ENCODE data around the gene FBLN7. TPM values are rescaled to one million over a fixed set of nuclear protein-coding genes. Genes with fewer than 3 reads are reported as not detected.

Gene FBLN7
- total and polyA plus RNA-seq, 4 donors: 0.60 to 2.4 (median 1.9) TPM

DNA sequence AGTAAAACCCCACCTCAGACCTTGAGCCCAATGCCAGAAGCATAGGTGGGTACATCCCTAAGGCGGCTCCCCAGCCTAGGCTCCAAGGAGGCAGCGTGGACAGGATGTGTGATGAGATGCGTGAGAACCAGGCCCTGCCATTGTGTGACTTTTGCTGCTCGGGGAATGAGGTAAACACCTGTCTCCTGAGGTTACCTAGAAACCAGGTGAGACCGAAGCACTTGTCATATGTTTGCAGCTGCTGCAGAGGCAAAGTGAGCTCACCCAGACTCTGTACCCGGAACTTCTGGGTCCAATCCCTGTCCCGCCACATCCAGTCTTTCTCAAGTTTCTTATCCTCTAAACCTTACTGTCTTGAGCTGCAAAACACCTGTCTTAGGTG lies 3.4 kb downstream of the FBLN7 start:
- TF ChIP-seq NR2F2 (IDR thresholded peaks at IDR 0.05) (no peak), RXRA (IDR thresholded peaks at IDR 0.05) (no peak), CTCF (IDR thresholded peaks at IDR 0.05; ENCODE audit: low read depth, low read length, missing input control) (no peak), HNF4A (conservative IDR thresholded peaks at IDR 0.05) (no peak)
- Histone ChIP-seq H3K9ac (ENCODE audit: low read depth in 1 of 2, low read length in 2 of 2) (no peak overlapping the region), H3K9me3 (ENCODE audit: control insufficient read depth in 4 of 4, low read length in 3 of 4) (no peaks in the 10 kb centered on the region), H3K27ac (ENCODE audit: low read depth in 1 of 2, low read length in 2 of 2) (no peak overlapping the region), H3K4me3 (ENCODE audit: low read depth in 1 of 3, low read length in 3 of 3) (no peak overlapping the region), H3K4me1 (ENCODE audit: control insufficient read depth in 4 of 4, insufficient read depth in 4 of 4, low read length in 3 of 4) (peaks cover 0 to 8% (median 0%) of the 10 kb centered on the region in 4 donors), H3K36me3 (ENCODE audit: control insufficient read depth in 4 of 4, insufficient read depth in 3 of 4, low read depth in 1 of 4, low read length in 3 of 4) (no peaks in the 10 kb centered on the region), H3K27me3 (ENCODE audit: control insufficient read depth in 4 of 4, insufficient read depth in 4 of 4, low read length in 3 of 4) (no peaks in the 10 kb centered on the region)
- 92% methylated on average over 7 of the region's 7 CpGs for WGBS
- no peak for DNase-seq (ENCODE audit: low spot score)

GRCh38 chr2:112142525-112143078 lies 4.4 kb downstream of the FBLN7 start:
- Histone ChIP-seq H3K4me1 (ENCODE audit: control insufficient read depth in 4 of 4, insufficient read depth in 4 of 4, low read length in 3 of 4) (peaks cover 0 to 6% (median 0%) of the 10 kb centered on the region in 4 donors), H3K27ac (ENCODE audit: low read depth in 1 of 2, low read length in 2 of 2) (no peak overlapping the region), H3K27me3 (ENCODE audit: control insufficient read depth in 4 of 4, insufficient read depth in 4 of 4, low read length in 3 of 4) (no peaks in the 10 kb centered on the region), H3K9ac (ENCODE audit: low read depth in 1 of 2, low read length in 2 of 2) (no peak overlapping the region), H3K9me3 (ENCODE audit: control insufficient read depth in 4 of 4, low read length in 3 of 4) (no peaks in the 10 kb centered on the region), H3K4me3 (ENCODE audit: low read depth in 1 of 3, low read length in 3 of 3) (no peak overlapping the region), H3K36me3 (ENCODE audit: control insufficient read depth in 4 of 4, insufficient read depth in 3 of 4, low read depth in 1 of 4, low read length in 3 of 4) (peaks cover 0 to 1% (median 0%) of the 10 kb centered on the region in 4 donors)
- TF ChIP-seq GABPA (IDR thresholded peaks at IDR 0.05 in 1 of 2, conservative IDR thresholded peaks at IDR 0.05 in 1 of 2): no peak
- TF ChIP-seq FOXA2 (IDR thresholded peaks at IDR 0.05): no peak
- TF ChIP-seq, protein P1, sequence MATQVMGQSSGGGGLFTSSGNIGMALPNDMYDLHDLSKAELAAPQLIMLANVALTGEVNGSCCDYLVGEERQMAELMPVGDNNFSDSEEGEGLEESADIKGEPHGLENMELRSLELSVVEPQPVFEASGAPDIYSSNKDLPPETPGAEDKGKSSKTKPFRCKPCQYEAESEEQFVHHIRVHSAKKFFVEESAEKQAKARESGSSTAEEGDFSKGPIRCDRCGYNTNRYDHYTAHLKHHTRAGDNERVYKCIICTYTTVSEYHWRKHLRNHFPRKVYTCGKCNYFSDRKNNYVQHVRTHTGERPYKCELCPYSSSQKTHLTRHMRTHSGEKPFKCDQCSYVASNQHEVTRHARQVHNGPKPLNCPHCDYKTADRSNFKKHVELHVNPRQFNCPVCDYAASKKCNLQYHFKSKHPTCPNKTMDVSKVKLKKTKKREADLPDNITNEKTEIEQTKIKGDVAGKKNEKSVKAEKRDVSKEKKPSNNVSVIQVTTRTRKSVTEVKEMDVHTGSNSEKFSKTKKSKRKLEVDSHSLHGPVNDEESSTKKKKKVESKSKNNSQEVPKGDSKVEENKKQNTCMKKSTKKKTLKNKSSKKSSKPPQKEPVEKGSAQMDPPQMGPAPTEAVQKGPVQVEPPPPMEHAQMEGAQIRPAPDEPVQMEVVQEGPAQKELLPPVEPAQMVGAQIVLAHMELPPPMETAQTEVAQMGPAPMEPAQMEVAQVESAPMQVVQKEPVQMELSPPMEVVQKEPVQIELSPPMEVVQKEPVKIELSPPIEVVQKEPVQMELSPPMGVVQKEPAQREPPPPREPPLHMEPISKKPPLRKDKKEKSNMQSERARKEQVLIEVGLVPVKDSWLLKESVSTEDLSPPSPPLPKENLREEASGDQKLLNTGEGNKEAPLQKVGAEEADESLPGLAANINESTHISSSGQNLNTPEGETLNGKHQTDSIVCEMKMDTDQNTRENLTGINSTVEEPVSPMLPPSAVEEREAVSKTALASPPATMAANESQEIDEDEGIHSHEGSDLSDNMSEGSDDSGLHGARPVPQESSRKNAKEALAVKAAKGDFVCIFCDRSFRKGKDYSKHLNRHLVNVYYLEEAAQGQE (IDR thresholded peaks at IDR 0.05): no peak
- no peak for TF ChIP-seq RXRA (IDR thresholded peaks at IDR 0.05)
- no peak for TF ChIP-seq EGR1 (IDR thresholded peaks at IDR 0.05; ENCODE audit: low read depth in 2 of 2)
- no peak for TF ChIP-seq RAD21 (IDR thresholded peaks at IDR 0.05)
- TF ChIP-seq MAX (IDR thresholded peaks at IDR 0.05): no peak
- TF ChIP-seq HNF4G (IDR thresholded peaks at IDR 0.05): no peak
- no peak for TF ChIP-seq YY1 (IDR thresholded peaks at IDR 0.05)
- no peak for TF ChIP-seq FOXA1 (IDR thresholded peaks at IDR 0.05)
- TF ChIP-seq SP1 (IDR thresholded peaks at IDR 0.05): no peak
- TF ChIP-seq HNF4A (conservative IDR thresholded peaks at IDR 0.05): no peak
- TF ChIP-seq CTCF (IDR thresholded peaks at IDR 0.05; ENCODE audit: low read depth, low read length, missing input control): no peak
- TF ChIP-seq JUND (IDR thresholded peaks at IDR 0.05): no peak
- TF ChIP-seq NR2F2 (IDR thresholded peaks at IDR 0.05): no peak
- TF ChIP-seq, protein P2, sequence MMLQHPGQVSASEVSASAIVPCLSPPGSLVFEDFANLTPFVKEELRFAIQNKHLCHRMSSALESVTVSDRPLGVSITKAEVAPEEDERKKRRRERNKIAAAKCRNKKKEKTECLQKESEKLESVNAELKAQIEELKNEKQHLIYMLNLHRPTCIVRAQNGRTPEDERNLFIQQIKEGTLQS (IDR thresholded peaks at IDR 0.05): no peak
- 92% methylated on average over 8 of the region's 8 CpGs for WGBS
- no peak for DNase-seq (ENCODE audit: low spot score)
